ENCODE measurements around the gene TBL1XR1. TPM values are rescaled to one million over a fixed set of nuclear protein-coding genes. Genes with fewer than 3 reads are reported as not detected.
A peak's percentile ranks its signal among the peaks of the same experiment; 100 is the strongest.

The TBL1XR1 gene
- total RNA-seq, 1 donor from 2014 or later = 102 TPM

DNA sequence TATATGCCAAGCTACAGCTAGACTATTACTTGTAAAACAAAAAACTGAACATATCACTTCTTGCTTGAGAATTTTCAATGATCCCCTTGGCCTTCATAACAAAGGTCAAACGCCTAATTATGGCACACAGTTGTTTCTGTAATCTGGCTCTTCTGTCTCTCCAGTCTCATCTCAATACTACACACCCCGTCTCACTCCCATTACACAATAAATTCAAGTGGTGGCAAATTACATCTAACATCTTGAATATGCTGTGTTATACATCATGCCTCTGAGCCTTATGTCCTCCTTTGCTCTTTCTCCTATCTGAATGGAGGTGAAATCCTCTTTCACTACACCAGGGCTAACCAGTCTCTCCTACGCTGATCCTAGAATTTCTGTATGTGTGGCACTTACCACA is 140.4 kb downstream of the TBL1XR1 start:
- intact Hi-C loops (cut with micrococcal nuclease) = no loop called here
- Histone ChIP-seq H3K27me3 (ENCODE audit: low read depth) (no peaks in the 10 kb centered on the region), H3K9me3 (replicated peaks) (no peaks in the 10 kb centered on the region), H3K36me3 (peaks cover 3% of the 10 kb centered on the region), H3K4me1 (peaks cover 71% of the 10 kb centered on the region), H3K4me3 (no peak overlapping the region), H3K27ac (replicated peaks) (no peak overlapping the region)
- DNase-seq = no peak
- TF ChIP-seq, protein P1, sequence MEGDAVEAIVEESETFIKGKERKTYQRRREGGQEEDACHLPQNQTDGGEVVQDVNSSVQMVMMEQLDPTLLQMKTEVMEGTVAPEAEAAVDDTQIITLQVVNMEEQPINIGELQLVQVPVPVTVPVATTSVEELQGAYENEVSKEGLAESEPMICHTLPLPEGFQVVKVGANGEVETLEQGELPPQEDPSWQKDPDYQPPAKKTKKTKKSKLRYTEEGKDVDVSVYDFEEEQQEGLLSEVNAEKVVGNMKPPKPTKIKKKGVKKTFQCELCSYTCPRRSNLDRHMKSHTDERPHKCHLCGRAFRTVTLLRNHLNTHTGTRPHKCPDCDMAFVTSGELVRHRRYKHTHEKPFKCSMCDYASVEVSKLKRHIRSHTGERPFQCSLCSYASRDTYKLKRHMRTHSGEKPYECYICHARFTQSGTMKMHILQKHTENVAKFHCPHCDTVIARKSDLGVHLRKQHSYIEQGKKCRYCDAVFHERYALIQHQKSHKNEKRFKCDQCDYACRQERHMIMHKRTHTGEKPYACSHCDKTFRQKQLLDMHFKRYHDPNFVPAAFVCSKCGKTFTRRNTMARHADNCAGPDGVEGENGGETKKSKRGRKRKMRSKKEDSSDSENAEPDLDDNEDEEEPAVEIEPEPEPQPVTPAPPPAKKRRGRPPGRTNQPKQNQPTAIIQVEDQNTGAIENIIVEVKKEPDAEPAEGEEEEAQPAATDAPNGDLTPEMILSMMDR (IDR thresholded peaks at IDR 0.05; ENCODE audit: borderline replicate concordance) = no peak

DNA sequence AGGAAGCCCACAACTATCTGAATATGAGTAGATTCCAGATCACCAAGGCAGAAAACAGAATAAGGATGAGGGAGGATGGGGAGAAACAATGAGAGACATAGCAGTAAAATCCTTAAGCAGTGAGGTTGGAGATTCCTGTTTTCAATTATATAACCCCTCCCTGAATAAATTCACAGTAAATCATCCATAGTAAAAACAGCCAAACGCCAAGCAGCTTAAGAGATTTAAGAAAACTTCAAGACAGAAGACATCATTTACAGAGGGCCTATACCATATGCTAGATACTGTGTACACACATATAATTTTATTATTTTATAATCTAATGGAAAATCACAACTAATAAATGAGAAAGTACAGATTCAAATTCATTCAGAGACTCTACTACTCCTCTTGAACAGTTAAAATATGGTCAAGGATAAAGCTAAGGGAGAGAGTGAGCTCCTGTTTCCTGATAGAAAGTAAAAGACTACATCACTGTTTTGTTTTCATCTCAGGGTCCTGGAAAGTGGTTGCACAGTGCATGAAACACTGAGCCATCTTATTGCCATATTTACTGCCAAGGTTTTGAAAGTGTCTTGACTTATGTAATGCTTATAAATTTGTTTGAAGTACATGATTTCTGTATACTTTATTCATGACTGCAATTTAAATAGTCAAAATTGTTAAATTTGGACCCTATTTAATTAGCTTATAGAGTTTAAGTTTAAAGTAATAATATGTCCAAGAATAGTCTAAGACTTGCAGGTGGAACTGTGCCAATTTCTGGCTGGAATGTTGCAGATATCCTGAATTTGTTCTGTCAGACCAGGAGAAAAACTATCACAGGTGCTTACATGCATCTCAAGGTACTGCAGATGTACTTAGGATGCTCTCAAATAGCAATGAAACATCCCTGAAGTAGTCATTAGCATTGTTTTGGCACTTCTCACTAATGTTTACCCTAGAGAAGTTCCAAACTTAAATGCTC is 141.4 kb downstream of the TBL1XR1 start:
- intact Hi-C loops (cut with micrococcal nuclease) = no loop called here
- DNase-seq = no peak
- TF ChIP-seq, protein P1 (IDR thresholded peaks at IDR 0.05; ENCODE audit: borderline replicate concordance) = no peak
- Histone ChIP-seq H3K27me3 (ENCODE audit: low read depth) (no peaks in the 10 kb centered on the region), H3K4me1 (peaks cover 71% of the 10 kb centered on the region), H3K27ac (replicated peaks) (no peak overlapping the region), H3K4me3 (no peak overlapping the region), H3K36me3 (peaks cover 3% of the 10 kb centered on the region), H3K9me3 (replicated peaks) (no peaks in the 10 kb centered on the region)

DNA sequence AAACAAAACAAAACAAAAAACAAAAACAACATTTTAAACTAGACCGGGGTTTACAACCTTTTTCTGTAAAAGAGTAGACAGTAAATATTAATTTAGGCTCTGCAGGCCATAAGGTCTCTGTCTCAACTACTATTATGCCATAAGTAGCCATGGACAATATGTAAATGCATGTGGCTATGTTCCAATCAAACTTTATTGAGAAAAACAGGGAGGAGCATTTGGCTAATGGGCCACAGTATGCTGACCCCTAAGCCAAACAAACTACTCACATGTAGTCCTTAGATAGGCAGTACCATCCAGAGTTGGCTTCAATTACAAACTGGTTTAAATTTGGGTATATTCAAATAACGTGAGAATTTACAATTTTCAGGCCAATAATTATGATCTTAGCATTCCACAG is 144.2 kb downstream of the TBL1XR1 start:
- no peak overlapping the region for H3K4me3 ChIP-seq
- no peaks in the 10 kb centered on the region for H3K27me3 ChIP-seq (ENCODE audit: low read depth)
- H3K9me3 ChIP-seq (replicated peaks) = no peaks in the 10 kb centered on the region
- no peak overlapping the region for H3K27ac ChIP-seq (replicated peaks)
- H3K4me1 ChIP-seq = peaks cover 52% of the 10 kb centered on the region
- no peak for DNase-seq
- TF ChIP-seq, protein P1 (IDR thresholded peaks at IDR 0.05; ENCODE audit: borderline replicate concordance) = no peak
- intact Hi-C loops (cut with micrococcal nuclease) = loop anchor here (5.0 kb wide), 2 partner anchors 144 to 309 kb away; partner anchors contain the start of gene TBL1XR1
- H3K36me3 ChIP-seq = peaks cover 19% of the 10 kb centered on the region

DNA sequence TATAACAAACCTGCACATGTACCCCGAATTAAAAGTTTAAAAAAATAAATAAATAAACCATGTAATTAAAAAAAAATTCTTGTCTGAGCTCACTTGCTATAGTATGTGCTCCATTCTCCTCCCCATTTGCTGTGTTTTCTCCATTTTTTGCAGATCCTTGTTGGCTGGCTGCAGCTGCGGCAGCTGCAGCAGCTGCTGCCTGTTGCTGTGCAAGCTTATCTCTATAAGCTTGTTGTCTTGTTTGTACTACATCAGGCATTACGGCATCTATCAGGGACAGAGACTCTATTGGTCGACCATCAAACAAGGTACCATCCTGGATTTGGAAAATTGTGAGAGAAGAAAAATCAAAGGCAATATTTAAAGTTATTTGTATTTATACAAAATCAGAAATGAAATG is 145.9 kb downstream of the TBL1XR1 start:
- peak overlapping the region; percentile 28 for H3K27ac ChIP-seq (replicated peaks)
- DNase-seq = no peak
- TF ChIP-seq, protein P1 (IDR thresholded peaks at IDR 0.05; ENCODE audit: borderline replicate concordance) = no peak
- H3K4me1 ChIP-seq = peaks cover 35% of the 10 kb centered on the region
- no peaks in the 10 kb centered on the region for H3K9me3 ChIP-seq (replicated peaks)
- no peaks in the 10 kb centered on the region for H3K27me3 ChIP-seq (ENCODE audit: low read depth)
- H3K4me3 ChIP-seq = no peak overlapping the region
- peaks cover 36% of the 10 kb centered on the region for H3K36me3 ChIP-seq
- intact Hi-C loops (cut with micrococcal nuclease) = loop anchor here (5.0 kb wide), 2 partner anchors 146 to 311 kb away; partner anchors contain the start of gene TBL1XR1

DNA sequence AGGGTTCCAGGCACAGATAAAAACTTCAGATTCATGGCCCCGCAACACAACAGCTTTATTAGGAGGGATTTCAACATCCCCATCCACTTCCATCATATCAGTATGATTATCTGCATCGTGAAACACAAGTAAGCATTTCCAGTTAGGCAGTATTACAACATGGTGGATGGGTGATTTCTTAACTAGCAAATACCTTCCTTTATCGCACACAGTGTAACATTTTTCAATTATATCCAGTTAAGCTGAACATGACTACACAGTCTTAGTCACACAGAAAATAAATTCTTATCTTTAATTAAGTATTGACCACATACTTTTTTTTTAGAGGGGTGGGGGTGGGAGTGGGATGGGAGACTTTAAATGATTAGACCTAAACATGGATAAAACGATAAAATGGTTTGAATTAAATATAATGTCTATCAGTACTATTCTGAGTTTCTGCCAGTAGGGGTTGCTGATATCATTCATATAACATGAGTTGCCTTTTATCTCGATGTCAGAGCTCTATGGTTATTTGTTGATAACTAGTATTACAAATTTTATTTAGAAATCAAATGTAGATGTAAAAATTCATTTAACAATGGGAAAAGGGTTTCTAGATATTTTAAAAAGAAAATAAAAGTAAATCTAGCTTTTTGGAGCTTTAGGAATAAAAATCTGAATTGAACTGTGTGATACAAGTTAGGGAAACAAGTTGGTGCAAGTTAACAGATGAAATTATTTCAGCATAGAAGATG is 146.6 kb downstream of the TBL1XR1 start:
- H3K27ac ChIP-seq (replicated peaks) = peak overlapping the region; percentile 28

More for the DNA sequence above, 146.6 kb downstream of the TBL1XR1 start:
- intact Hi-C loops (cut with micrococcal nuclease) = loop anchor here (5.0 kb wide), 2 partner anchors 147 to 312 kb away; partner anchors contain the start of gene TBL1XR1
- H3K27me3 ChIP-seq (ENCODE audit: low read depth) = no peaks in the 10 kb centered on the region
- peaks cover 27% of the 10 kb centered on the region for H3K4me1 ChIP-seq
- H3K36me3 ChIP-seq = peaks cover 44% of the 10 kb centered on the region
- DNase-seq = no peak
- H3K9me3 ChIP-seq (replicated peaks) = no peaks in the 10 kb centered on the region
- TF ChIP-seq, protein P1 (IDR thresholded peaks at IDR 0.05; ENCODE audit: borderline replicate concordance) = peak; percentile 68
- no peak overlapping the region for H3K4me3 ChIP-seq

All from left ventricle myocardium inferior (tissue), 1 donor.